LNCAP (cell line): Measurements from ENCODE around the gene GPC3.

Experiments used
- TF ChIP-seq, protein P1 (sequence below): fragments of 450-650 bp; IDR thresholded peaks from 2 replicates; pipeline ENCODE4 v1.5.1; 2017; ENCODE audit warnings: mild to moderate bottlenecking

GPC3 gene

DNA sequence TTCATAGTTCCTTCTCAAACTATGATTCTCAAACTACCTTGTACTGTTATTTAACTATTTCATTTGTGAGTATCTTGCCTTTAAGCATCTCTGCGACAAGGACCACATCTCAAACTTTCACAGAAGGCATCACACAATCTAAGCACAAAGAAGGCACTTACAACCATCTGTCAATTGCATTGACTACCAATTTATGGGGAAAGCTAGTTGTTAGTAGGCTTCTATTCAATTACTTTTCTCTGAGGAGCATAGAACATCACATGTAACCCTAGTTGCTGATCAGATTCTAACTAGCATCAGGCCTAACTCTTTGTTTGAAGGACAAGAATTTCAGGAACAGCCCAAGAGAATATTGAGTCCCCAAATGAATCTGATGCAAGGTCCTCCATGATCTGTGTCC, 74.9 kb downstream of the GPC3 start:
- TF ChIP-seq, protein P1, sequence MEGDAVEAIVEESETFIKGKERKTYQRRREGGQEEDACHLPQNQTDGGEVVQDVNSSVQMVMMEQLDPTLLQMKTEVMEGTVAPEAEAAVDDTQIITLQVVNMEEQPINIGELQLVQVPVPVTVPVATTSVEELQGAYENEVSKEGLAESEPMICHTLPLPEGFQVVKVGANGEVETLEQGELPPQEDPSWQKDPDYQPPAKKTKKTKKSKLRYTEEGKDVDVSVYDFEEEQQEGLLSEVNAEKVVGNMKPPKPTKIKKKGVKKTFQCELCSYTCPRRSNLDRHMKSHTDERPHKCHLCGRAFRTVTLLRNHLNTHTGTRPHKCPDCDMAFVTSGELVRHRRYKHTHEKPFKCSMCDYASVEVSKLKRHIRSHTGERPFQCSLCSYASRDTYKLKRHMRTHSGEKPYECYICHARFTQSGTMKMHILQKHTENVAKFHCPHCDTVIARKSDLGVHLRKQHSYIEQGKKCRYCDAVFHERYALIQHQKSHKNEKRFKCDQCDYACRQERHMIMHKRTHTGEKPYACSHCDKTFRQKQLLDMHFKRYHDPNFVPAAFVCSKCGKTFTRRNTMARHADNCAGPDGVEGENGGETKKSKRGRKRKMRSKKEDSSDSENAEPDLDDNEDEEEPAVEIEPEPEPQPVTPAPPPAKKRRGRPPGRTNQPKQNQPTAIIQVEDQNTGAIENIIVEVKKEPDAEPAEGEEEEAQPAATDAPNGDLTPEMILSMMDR = no peak

DNA sequence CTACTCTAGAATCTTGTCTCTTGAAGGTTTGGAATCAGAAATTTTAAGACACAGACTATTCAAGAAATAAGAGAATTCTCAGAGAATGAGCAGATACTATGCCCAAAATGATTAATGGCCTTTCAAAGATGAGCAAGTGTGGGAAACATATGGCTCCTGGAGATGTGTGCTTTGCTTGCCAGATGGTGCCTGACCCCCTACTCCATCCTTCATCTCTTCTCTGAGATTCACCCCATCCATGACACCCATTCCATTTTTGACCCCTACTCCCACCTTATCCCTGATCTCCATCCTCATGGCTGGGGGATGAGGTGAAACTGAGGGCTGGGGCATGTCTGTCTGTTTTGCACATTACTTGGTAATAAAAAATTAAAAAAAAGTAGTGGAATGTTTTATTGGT, 75.5 kb downstream of the GPC3 start:
- TF ChIP-seq, protein P1 = no peak

- TF ChIP-seq, protein P1 = no peak
Measured at GRCh38 chrX:133908223-133908955, 77.0 kb downstream of the GPC3 start.

DNA sequence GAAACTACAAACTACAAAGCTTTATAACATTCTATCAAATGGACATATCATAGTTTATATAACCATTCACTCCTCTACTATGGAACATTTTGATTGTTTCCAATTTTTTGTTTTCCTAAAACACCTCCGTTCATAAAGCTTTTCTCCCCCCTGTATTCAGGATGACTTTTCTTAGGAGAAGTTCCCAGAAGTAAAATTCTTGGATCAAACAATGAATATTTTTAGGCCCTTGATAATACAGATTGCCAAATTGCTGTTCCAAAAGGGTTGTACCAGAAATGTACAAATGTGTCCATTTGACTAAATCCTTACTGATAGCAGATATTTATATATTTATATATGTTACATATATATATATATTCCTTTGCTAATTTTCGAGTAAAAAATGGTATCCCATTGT, 77.8 kb downstream of the GPC3 start:
- TF ChIP-seq, protein P1 = no peak

DNA sequence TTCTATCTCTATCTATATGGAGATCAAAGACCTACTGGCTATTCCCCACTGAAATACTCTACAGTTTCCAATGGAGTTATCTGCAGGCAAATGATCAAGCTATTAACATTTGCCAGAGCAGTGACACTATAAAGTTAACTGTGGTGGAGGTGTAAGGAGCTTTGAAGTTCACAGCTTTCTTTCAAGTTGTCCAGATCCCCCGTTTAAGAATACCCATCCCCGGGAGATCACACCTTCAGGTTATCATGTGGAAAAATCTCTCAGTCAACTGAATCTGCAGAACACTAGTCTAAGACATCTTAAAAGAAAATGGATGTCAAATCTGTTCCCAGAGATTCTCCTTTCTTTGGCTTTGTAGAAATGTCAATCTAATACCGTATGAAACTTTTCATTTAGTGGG, 80.1 kb downstream of the GPC3 start:
- TF ChIP-seq, protein P1 = no peak

- TF ChIP-seq, protein P1 = no peak
Measured at GRCh38 chrX:133897593-133898163, 87.7 kb downstream of the GPC3 start.

DNA sequence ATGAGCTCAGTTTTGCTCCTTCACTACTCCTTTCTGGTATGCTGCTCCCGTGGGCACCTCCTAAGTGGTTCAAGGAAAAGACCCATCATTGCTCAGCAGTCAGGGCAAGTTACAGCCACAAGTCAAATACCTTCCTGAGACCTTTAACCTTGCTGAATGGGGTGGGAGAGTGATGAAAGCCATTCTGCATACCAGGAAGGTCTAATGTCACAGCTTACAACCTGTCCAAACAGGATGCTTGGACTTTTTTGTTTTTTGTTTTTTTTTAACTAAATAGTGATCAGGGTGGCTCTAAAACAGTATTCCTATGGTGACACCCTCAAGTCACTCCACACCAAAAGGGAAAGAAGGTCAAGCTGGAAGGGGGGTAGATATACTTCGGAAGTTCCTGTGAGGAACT, 93.1 kb downstream of the GPC3 start:
- TF ChIP-seq, protein P1 = no peak
